Activated naive CD4-positive, alpha-beta T cell (primary cell): Measurements from ENCODE around the gene DPP6.

Experiments
- DNase-seq, 4 experiments: peaks; one replicate each; lab custom pipeline; 2025; lab: John Stamatoyannopoulos, UW

DPP6 gene

GRCh38 chr7:154338701-154339506 lies 286.7 kb downstream of the DPP6 start:
- no peak for DNase-seq

- DNase-seq = no peak
These were observed 290.9 kb downstream of the DPP6 start for GRCh38 chr7:154342971-154343633.

GRCh38 chr7:154343778-154344412 lies 291.7 kb downstream of the DPP6 start:
- no peak for DNase-seq

GRCh38 chr7:154345093-154345492 lies 292.9 kb downstream of the DPP6 start:
- no peak for DNase-seq

GRCh38 chr7:154347700-154348266 lies 295.6 kb downstream of the DPP6 start:
- DNase-seq = no peak

- no peak for DNase-seq
These were observed 298.7 kb downstream of the DPP6 start for GRCh38 chr7:154350892-154351291.

GRCh38 chr7:154353355-154353767 lies 301.2 kb downstream of the DPP6 start:
- DNase-seq = no peak

GRCh38 chr7:154364170-154364569 lies 312.0 kb downstream of the DPP6 start:
- DNase-seq = no peak

- no peak for DNase-seq
These were observed 319.2 kb downstream of the DPP6 start for GRCh38 chr7:154371424-154371823.

GRCh38 chr7:154372011-154372601 lies 319.9 kb downstream of the DPP6 start:
- DNase-seq = no peak

GRCh38 chr7:154373956-154374355 lies 321.8 kb downstream of the DPP6 start:
- DNase-seq = no peak

- no peak for DNase-seq
These were observed 323.8 kb downstream of the DPP6 start for GRCh38 chr7:154375956-154376355.

GRCh38 chr7:154380771-154381170 lies 328.6 kb downstream of the DPP6 start:
- no peak for DNase-seq

- DNase-seq = no peak
These were observed 330.8 kb downstream of the DPP6 start for GRCh38 chr7:154383045-154383444.

- DNase-seq = no peak
These were observed 333.0 kb downstream of the DPP6 start for GRCh38 chr7:154385214-154385613.

- DNase-seq = no peak
These were observed 335.1 kb downstream of the DPP6 start for GRCh38 chr7:154387252-154387651.

- no peak for DNase-seq
These were observed 336.2 kb downstream of the DPP6 start for GRCh38 chr7:154388412-154388811.

GRCh38 chr7:154388999-154389398 lies 336.8 kb downstream of the DPP6 start:
- DNase-seq = no peak

- DNase-seq = no peak
These were observed 338.8 kb downstream of the DPP6 start for GRCh38 chr7:154390961-154391360.

- no peak for DNase-seq
These were observed 342.6 kb downstream of the DPP6 start for GRCh38 chr7:154394804-154395203.

- DNase-seq = no peak
These were observed 354.1 kb downstream of the DPP6 start for GRCh38 chr7:154406312-154406711.

GRCh38 chr7:154409703-154410311 lies 357.6 kb downstream of the DPP6 start:
- DNase-seq = no peak
